Choroid plexus epithelial cell (primary cell): ENCODE data around the gene BCL7A.

ENCODE experiments used
- DNase-seq: peaks from one replicate; pipeline ENCODE4 v3.0.0-alpha.2; 2010; ENCODE audit warnings: low read depth
- H3K4me3 ChIP-seq: 2 replicates; pipeline ENCODE4 v1.5.1; 2011; ENCODE audit warnings: low read depth, mild to moderate bottlenecking, control low read depth, low read length, moderate library complexity
- CTCF ChIP-seq: conservative IDR thresholded peaks from 2 replicates; pipeline ENCODE4 v1.5.1; 2011; ENCODE audit warnings: low read depth, mild to moderate bottlenecking, control low read depth, inconsistent platforms, low read length, moderate library complexity

BCL7A gene

GRCh38 chr12:122080149-122081082 lies 58.7 kb downstream of the BCL7A start:
- no peak for TF ChIP-seq CTCF
- DNase-seq: peak; percentile 83
- H3K4me3 ChIP-seq: peak overlapping the region; percentile 88

- no peak for TF ChIP-seq CTCF
- H3K4me3 ChIP-seq: peak overlapping the region; percentile 88
- peak; percentile 60 for DNase-seq
Observed at GRCh38 chr12:122081083-122081696, 59.5 kb downstream of the BCL7A start.

- TF ChIP-seq CTCF: no peak
- peak overlapping the region; percentile 88 for H3K4me3 ChIP-seq
- peak; percentile 79 for DNase-seq
Observed at GRCh38 chr12:122081697-122082221, 60.1 kb downstream of the BCL7A start.

GRCh38 chr12:122082621-122083356 lies 61.1 kb downstream of the BCL7A start:
- no peak for DNase-seq
- H3K4me3 ChIP-seq: peak overlapping the region; percentile 88
- no peak for TF ChIP-seq CTCF

- TF ChIP-seq CTCF: no peak
- no peak overlapping the region for H3K4me3 ChIP-seq
- DNase-seq: no peak
Observed at GRCh38 chr12:122084857-122085405, 63.2 kb downstream of the BCL7A start.

- H3K4me3 ChIP-seq: no peak overlapping the region
- TF ChIP-seq CTCF: no peak
- DNase-seq: no peak
Observed at GRCh38 chr12:122085591-122085990, 63.9 kb downstream of the BCL7A start.
